ENCODE measurements around the gene CLTCL1.
"Not testable (repeated sequence)": the region's sequence is repeated elsewhere in the genome, so short reads cannot be mapped to it uniquely, and the experiment has no call there.

CLTCL1 gene

DNA sequence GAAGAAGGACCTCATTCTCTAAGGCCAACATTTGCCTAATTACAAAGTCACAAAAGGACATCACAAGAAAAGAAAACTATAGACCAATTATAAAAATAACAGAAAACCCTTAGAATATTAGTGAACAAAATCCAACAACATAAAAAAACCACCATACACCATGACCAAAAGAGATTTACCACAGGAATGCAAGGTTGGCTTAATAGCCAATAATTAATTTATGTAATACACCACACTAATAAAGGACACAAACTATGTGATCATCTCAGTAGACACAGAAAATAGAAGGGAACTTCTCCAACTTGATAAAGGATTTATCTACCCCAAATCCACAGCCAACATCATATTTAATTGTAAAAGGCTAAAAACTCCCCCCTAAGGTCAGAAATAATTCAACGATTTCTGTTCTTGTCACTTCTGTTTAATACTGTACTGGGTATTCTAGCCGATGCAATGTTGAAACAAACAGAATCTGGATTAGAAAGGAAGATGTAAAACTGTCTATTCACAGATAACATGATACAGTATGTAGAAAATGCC, 24.9 kb downstream of the CLTCL1 start:
- Histone ChIP-seq H3K27ac (no peak overlapping the region), H3K36me3 (replicated peaks) (peaks cover 2% of the 10 kb centered on the region), H3K4me3 (ENCODE audit: low read depth, low read length) (no peak overlapping the region), H3K27me3 (replicated peaks) (no peaks in the 10 kb centered on the region)
- in situ Hi-C loops (cut with HindIII; ENCODE audit: low pct_ligation_motif_present, low sequenced_read_pairs): no loop called here
- DNase-seq: no peak
- TF ChIP-seq CTCF (IDR thresholded peaks at IDR 0.05; ENCODE audit: low read depth, low read length, missing control alignments): no peak

DNA sequence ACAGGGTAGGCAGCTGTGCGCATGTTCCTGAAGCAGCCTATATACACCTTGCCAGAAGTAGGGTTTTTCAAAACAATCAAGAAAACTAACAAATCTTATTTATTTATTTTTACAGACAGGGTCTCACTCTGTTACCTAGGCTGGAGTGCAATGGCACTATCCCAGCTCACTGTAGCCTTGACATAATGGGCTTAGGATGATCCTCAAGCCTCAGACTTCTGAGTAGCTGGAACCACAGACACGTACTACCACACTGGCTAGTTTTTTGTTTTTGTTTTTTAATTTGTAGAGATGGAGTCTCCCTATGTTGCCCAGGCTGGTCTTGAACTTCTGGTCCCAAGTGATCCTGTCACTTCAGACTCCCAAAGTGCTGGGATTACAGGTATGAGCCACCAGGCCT, 25.7 kb downstream of the CLTCL1 start:
- no peak overlapping the region for H3K4me3 ChIP-seq (ENCODE audit: low read depth, low read length)
- H3K36me3 ChIP-seq (replicated peaks): peaks cover 2% of the 10 kb centered on the region
- in situ Hi-C loops (cut with HindIII; ENCODE audit: low pct_ligation_motif_present, low sequenced_read_pairs): no loop called here
- no peak overlapping the region for H3K27ac ChIP-seq
- H3K27me3 ChIP-seq (replicated peaks): no peaks in the 10 kb centered on the region
- no peak for TF ChIP-seq CTCF (IDR thresholded peaks at IDR 0.05; ENCODE audit: low read depth, low read length, missing control alignments)
- no peak for DNase-seq

GRCh38 chr22:19260804-19261203, 30.7 kb downstream of the CLTCL1 start:
- no peak for TF ChIP-seq CTCF (IDR thresholded peaks at IDR 0.05; ENCODE audit: low read depth, low read length, missing control alignments)
- no peak for DNase-seq
- Histone ChIP-seq H3K27ac (no peak overlapping the region), H3K27me3 (replicated peaks) (no peaks in the 10 kb centered on the region), H3K4me3 (ENCODE audit: low read depth, low read length) (no peak overlapping the region), H3K36me3 (replicated peaks) (peaks cover 6% of the 10 kb centered on the region)
- in situ Hi-C loops (cut with HindIII; ENCODE audit: low pct_ligation_motif_present, low sequenced_read_pairs): no loop called here

DNA sequence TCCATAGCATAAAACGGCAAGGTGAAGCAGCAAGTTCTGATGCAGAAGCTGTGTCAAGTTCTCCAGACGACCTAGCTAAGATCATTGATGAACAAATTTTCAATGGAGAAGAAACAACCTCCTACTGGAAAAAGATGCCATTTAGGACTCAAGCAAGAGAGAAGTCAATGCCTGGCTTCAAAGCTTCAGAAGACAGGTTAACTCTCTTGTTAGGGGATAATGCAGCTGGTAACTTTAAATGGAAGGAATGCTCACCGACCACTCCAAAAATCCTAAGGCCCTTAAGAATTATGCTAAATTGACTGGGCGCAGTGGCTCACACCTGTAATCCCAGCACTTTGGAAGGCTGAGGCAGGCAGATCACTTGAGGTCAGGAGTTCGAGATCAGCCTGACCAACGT, 31.3 kb downstream of the CLTCL1 start:
- no peak overlapping the region for H3K27ac ChIP-seq
- H3K27me3 ChIP-seq (replicated peaks): no peaks in the 10 kb centered on the region
- H3K4me3 ChIP-seq (ENCODE audit: low read depth, low read length): no peak overlapping the region
- H3K36me3 ChIP-seq (replicated peaks): peaks cover 6% of the 10 kb centered on the region
- no peak for DNase-seq
- in situ Hi-C loops (cut with HindIII; ENCODE audit: low pct_ligation_motif_present, low sequenced_read_pairs): no loop called here
- no peak for TF ChIP-seq CTCF (IDR thresholded peaks at IDR 0.05; ENCODE audit: low read depth, low read length, missing control alignments)

DNA sequence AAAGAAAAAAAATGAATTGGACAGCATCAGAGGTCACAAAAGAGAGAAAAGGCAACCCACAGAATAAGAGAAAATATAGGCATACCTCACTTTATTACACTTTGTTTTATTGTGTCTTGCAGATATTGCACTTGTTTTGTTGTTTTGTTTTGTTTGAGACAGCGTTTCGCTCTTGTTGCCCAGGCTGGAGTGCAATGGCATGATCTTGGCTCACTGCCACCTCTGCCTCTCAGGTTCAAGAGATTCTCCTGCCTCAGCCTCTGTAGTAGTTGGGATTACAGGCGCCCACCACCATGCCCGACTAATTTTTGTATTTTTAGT, 32.6 kb downstream of the CLTCL1 start:
- H3K4me3 ChIP-seq (ENCODE audit: low read depth, low read length); H3K27me3 ChIP-seq (replicated peaks); H3K36me3 ChIP-seq (replicated peaks); DNase-seq; in situ Hi-C loops (cut with HindIII; ENCODE audit: low pct_ligation_motif_present, low sequenced_read_pairs); H3K27ac ChIP-seq: not testable (repeated sequence)

- DNase-seq: no peak
Observed at GRCh38 chr22:19258371-19258770, 33.1 kb downstream of the CLTCL1 start.

GRCh38 chr22:19256362-19256761, 35.2 kb downstream of the CLTCL1 start:
- in situ Hi-C loops (cut with HindIII; ENCODE audit: low pct_ligation_motif_present, low sequenced_read_pairs); H3K27me3 ChIP-seq (replicated peaks); H3K36me3 ChIP-seq (replicated peaks); H3K4me3 ChIP-seq (ENCODE audit: low read depth, low read length); H3K27ac ChIP-seq; DNase-seq: not testable (repeated sequence)

More at GRCh38 chr22:19258371-19258770, 33.1 kb downstream of the CLTCL1 start:
- no peak overlapping the region for H3K27ac ChIP-seq
- H3K4me3 ChIP-seq (ENCODE audit: low read depth, low read length): no peak overlapping the region
- H3K36me3 ChIP-seq (replicated peaks): peaks cover 6% of the 10 kb centered on the region
- H3K27me3 ChIP-seq (replicated peaks): no peaks in the 10 kb centered on the region
- TF ChIP-seq CTCF (IDR thresholded peaks at IDR 0.05; ENCODE audit: low read depth, low read length, missing control alignments): no peak
- in situ Hi-C loops (cut with HindIII; ENCODE audit: low pct_ligation_motif_present, low sequenced_read_pairs): no loop called here
